HG03457 (cell line): ENCODE data around the gene PTGFR.

Experiments used
- ATAC-seq: cut with Tn5 transposase; IDR thresholded peaks from one replicate; pipeline ENCODE4 v1.9.1; 2021; ENCODE audit warnings: moderate number of reproducible peaks; ENCODE audit not compliant: unreplicated experiment

Gene PTGFR

DNA sequence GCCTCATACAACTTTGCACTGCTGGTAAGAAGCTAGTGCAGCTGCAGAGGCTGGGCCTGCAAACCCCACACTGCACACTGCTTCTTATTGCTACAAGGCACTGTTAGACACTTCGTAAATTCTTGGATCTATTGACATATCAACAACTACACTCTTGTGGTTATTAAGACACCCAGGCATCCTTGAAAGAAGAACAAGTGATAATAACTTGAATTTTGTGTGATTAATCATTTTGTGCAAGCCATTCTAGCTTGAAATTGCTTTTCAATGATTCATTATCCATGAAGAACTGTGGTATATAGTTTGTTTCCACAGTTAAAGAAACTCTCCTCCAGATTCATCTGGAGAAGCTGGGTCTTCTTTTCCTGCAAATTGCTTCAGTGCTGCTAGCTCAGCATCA is 95.8 kb downstream of the PTGFR start:
- no peak for ATAC-seq

GRCh38 chr1:78587211-78587610 is 96.4 kb downstream of the PTGFR start:
- ATAC-seq = no peak
